Upper lobe of left lung (tissue), 6 donors: Measurements from ENCODE around the gene PTH2. TPM values are rescaled to one million over a fixed set of nuclear protein-coding genes. Genes with fewer than 3 reads are reported as not detected.
A peak's percentile ranks its signal among the peaks of the same experiment; 100 is the strongest.

Source experiments
- ATAC-seq, 2 donors: fragments of 200-7000 bp; cut with Tn5 transposase; one replicate each; pipeline ENCODE4 v1.9.1; 2022; ENCODE audit warnings: mild to moderate bottlenecking in 2 of 2, moderate library complexity in 2 of 2; ENCODE audit not compliant: low FRiP score in 2 of 2
- DNase-seq, 2 donors: peaks; one replicate each; pipeline ENCODE4 v3.0.0-alpha.2; 2019 to 2020
- H3K27ac ChIP-seq, 4 donors: fragments of 200-600 bp; sonication (generic); one replicate each; pipeline ENCODE4 v1.5.1; 2016 to 2019
- H3K27me3 ChIP-seq, 4 donors: fragments of 200-600 bp; sonication (generic); one replicate each; pipeline ENCODE4 v1.5.1; 2017 to 2019
- H3K36me3 ChIP-seq, 4 donors: fragments of 200-600 bp; sonication (generic); one replicate each; pipeline ENCODE4 v1.5.1; 2016 to 2019
- H3K4me1 ChIP-seq, 4 donors: fragments of 200-600 bp; sonication (generic); one replicate each; pipeline ENCODE4 v1.5.1; 2018 to 2019
- H3K4me3 ChIP-seq, 4 donors: fragments of 200-600 bp; sonication (generic); one replicate each; pipeline ENCODE4 v1.5.1; 2017 to 2019; ENCODE audit warnings: mild to moderate bottlenecking in 2 of 4, moderate library complexity in 1 of 4
- H3K9me3 ChIP-seq, 4 donors: fragments of 200-600 bp; sonication (generic); one replicate each; pipeline ENCODE4 v1.5.1; 2018 to 2019
- CTCF ChIP-seq, 6 experiments: fragments of 450-650 bp in 4 of 6; fragments of 200-600 bp in 2 of 6; sonication (generic) in 2 of 6; IDR thresholded peaks; one replicate each; pipeline ENCODE4 v1.5.1; 2016 to 2019; ENCODE audit warnings: antibody characterized with exemption in 6 of 6
- EP300 ChIP-seq, 4 donors: sonication (generic); formaldehyde crosslinking; IDR thresholded peaks; one replicate each; pipeline ENCODE4 v1.5.1; 2017; ENCODE audit warnings: antibody characterized with exemption in 4 of 4, control low read depth in 2 of 4
- POLR2A ChIP-seq, 4 donors: fragments of 450-650 bp; IDR thresholded peaks; one replicate each; pipeline ENCODE4 v1.5.1; 2016 to 2017; ENCODE audit warnings: antibody characterized with exemption in 4 of 4, mild to moderate bottlenecking in 2 of 4
- POLR2AphosphoS5 ChIP-seq, 2 donors: sonication (generic); formaldehyde crosslinking; IDR thresholded peaks; one replicate each; pipeline ENCODE4 v1.5.1; 2017; ENCODE audit warnings: antibody characterized with exemption in 2 of 2
- WGBS, 2 donors: methylation state at CpG; one replicate each; pipeline ENCODE4 v1.1.5; 2017 to 2018; 5-methylcytosine and 5-hydroxymethylcytosine counted together
- total RNA-seq, 6 donors: library from RNA; depleted of rRNA in 4 of 6; stranded (reverse); fragments of >200 nt in 4 of 6; gene quantifications; one replicate each; pipeline versions ENCODE4 v1.1.0 to v1.2.1, GENCODE V29; 2016 to 2021
- donor health status: DM: no; HTN: no; CAD: no; lungs with moderate emphysema.
- donor health status: DM: no; HTN: yes; CAD: no; lungs with severe emphysema.

PTH2 gene
- total RNA-seq, 6 donors from 2014 or later: not detected

GRCh38 chr19:49433240-49433901 is 10.1 kb upstream of the PTH2 start:
- Histone ChIP-seq H3K4me3 (no peak overlapping the region), H3K9me3 (no peaks in the 10 kb centered on the region), H3K4me1 (peaks cover 2 to 21% (median 12%) of the 10 kb centered on the region in 4 donors), H3K36me3 (no peaks in the 10 kb centered on the region), H3K27me3 (peaks cover 0 to 69% (median 42%) of the 10 kb centered on the region in 4 donors), H3K27ac (no peak overlapping the region)
- TF ChIP-seq POLR2A (IDR thresholded peaks at IDR 0.05): no peak
- TF ChIP-seq EP300 (IDR thresholded peaks at IDR 0.05): no peak
- no peak for TF ChIP-seq CTCF (IDR thresholded peaks at IDR 0.05)
- TF ChIP-seq POLR2AphosphoS5 (IDR thresholded peaks at IDR 0.05): no peak
- DNase-seq: no peak
- WGBS, 2 donors: 14 to 21% methylated on average over 18 to 28 of the region's 31 CpGs
- no peak for ATAC-seq

- H3K27me3 ChIP-seq: peaks cover 0 to 78% (median 51%) of the 10 kb centered on the region in 4 donors
- H3K4me3 ChIP-seq: no peak overlapping the region
- 11 to 12% methylated on average over 38 to 49 of the region's 63 CpGs for WGBS, 2 donors
- peaks cover 9 to 29% (median 19%) of the 10 kb centered on the region in 4 donors for H3K4me1 ChIP-seq
- no peaks in the 10 kb centered on the region for H3K36me3 ChIP-seq
- TF ChIP-seq CTCF (IDR thresholded peaks at IDR 0.05) (no peak), EP300 (IDR thresholded peaks at IDR 0.05) (no peak), POLR2A (IDR thresholded peaks at IDR 0.05) (no peak), POLR2AphosphoS5 (IDR thresholded peaks at IDR 0.05) (no peak)
- H3K9me3 ChIP-seq: no peaks in the 10 kb centered on the region
- ATAC-seq (no peak), DNase-seq (no peak)
- H3K27ac ChIP-seq: no peak overlapping the region
Measured at GRCh38 chr19:49432141-49433073, 9.2 kb upstream of the PTH2 start.

- H3K4me1 ChIP-seq: peaks cover 7 to 26% (median 16%) of the 10 kb centered on the region in 4 donors
- no peak for DNase-seq
- no peak for ATAC-seq
- H3K27ac ChIP-seq: no peak overlapping the region
- H3K27me3 ChIP-seq: peaks cover 0 to 79% (median 48%) of the 10 kb centered on the region in 4 donors
- no peak overlapping the region for H3K4me3 ChIP-seq
- no peaks in the 10 kb centered on the region for H3K9me3 ChIP-seq
- TF ChIP-seq POLR2AphosphoS5 (IDR thresholded peaks at IDR 0.05): no peak
- no peak for TF ChIP-seq POLR2A (IDR thresholded peaks at IDR 0.05)
- TF ChIP-seq CTCF (IDR thresholded peaks at IDR 0.05): no peak
- no peak for TF ChIP-seq EP300 (IDR thresholded peaks at IDR 0.05)
- 42 to 57% methylated on average over 21 to 26 of the region's 29 CpGs for WGBS, 2 donors
- no peaks in the 10 kb centered on the region for H3K36me3 ChIP-seq
Measured at GRCh38 chr19:49431330-49431749, 8.1 kb upstream of the PTH2 start.

- no peaks in the 10 kb centered on the region for H3K9me3 ChIP-seq
- DNase-seq: no peak
- peak in 1 of 2 donors; percentile 13 for ATAC-seq
- 49 to 71% methylated on average over 10 to 23 of the region's 28 CpGs for WGBS, 2 donors
- no peaks in the 10 kb centered on the region for H3K36me3 ChIP-seq
- H3K27ac ChIP-seq: no peak overlapping the region
- peaks cover 6 to 25% (median 16%) of the 10 kb centered on the region in 4 donors for H3K4me1 ChIP-seq
- no peak overlapping the region for H3K4me3 ChIP-seq
- TF ChIP-seq POLR2A (IDR thresholded peaks at IDR 0.05) (no peak), EP300 (IDR thresholded peaks at IDR 0.05) (no peak), CTCF (IDR thresholded peaks at IDR 0.05) (peak in 1 of 6 experiments; percentile 18), POLR2AphosphoS5 (IDR thresholded peaks at IDR 0.05) (no peak)
- H3K27me3 ChIP-seq: peaks cover 0 to 79% (median 48%) of the 10 kb centered on the region in 4 donors
Measured at GRCh38 chr19:49430678-49431329, 7.6 kb upstream of the PTH2 start.
